ENCODE results near the gene HIPK2. TPM values are rescaled to one million over a fixed set of nuclear protein-coding genes. Genes with fewer than 3 reads are reported as not detected.

The HIPK2 gene
- total RNA-seq, 2 experiments from 2014 or later, result 17.3 to 17.6 TPM

DNA sequence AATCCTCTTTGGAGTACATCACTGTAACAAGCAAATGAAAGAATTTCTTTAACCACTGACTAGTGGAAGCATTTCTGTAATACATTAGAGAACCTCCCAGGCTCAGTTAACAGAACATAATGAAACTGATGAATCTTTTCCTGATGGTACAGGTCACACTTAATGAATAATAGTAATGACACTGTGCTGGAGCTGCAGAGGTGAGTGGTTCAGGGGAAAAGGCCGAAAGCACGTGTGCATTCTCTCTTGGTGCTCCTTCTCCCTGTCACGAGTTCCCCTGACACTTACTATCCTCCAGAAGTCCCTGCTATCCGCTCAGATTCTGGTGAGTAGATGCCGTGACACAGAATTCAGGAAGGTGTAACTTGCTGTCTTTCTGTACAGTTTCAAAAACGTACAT, 8.0 kb downstream of the HIPK2 start:
- Mint-ChIP-seq H3K4me1 (ENCODE audit: low read depth) (peaks cover 81% of the 10 kb centered on the region), H3K36me3 (ENCODE audit: low read depth) (peaks cover 10% of the 10 kb centered on the region), H3K4me3 (no peak overlapping the region), H3K9me3 (no peaks in the 10 kb centered on the region), H3K27me3 (no peaks in the 10 kb centered on the region), H3K27ac (peak overlapping the region; percentile 56)
- ATAC-seq (no peak), DNase-seq (no peak)
- CTCF ChIA-PET, result interaction anchor here (1.5 to 3.0 kb wide), 2 partner anchors 16 to 233 kb away, joined by 4 to 9 read pairs; no protein-coding TSS in a partner anchor
- TF ChIP-seq, protein P1, sequence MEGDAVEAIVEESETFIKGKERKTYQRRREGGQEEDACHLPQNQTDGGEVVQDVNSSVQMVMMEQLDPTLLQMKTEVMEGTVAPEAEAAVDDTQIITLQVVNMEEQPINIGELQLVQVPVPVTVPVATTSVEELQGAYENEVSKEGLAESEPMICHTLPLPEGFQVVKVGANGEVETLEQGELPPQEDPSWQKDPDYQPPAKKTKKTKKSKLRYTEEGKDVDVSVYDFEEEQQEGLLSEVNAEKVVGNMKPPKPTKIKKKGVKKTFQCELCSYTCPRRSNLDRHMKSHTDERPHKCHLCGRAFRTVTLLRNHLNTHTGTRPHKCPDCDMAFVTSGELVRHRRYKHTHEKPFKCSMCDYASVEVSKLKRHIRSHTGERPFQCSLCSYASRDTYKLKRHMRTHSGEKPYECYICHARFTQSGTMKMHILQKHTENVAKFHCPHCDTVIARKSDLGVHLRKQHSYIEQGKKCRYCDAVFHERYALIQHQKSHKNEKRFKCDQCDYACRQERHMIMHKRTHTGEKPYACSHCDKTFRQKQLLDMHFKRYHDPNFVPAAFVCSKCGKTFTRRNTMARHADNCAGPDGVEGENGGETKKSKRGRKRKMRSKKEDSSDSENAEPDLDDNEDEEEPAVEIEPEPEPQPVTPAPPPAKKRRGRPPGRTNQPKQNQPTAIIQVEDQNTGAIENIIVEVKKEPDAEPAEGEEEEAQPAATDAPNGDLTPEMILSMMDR (IDR thresholded peaks at IDR 0.05), result no peak
- POLR2A ChIA-PET, result no interaction called here
- intact Hi-C loops (cut with micrococcal nuclease), result loop anchor here (5.0 to 10.0 kb wide), 2 partner anchors 87 to 145 kb away; no protein-coding TSS in a partner anchor

DNA sequence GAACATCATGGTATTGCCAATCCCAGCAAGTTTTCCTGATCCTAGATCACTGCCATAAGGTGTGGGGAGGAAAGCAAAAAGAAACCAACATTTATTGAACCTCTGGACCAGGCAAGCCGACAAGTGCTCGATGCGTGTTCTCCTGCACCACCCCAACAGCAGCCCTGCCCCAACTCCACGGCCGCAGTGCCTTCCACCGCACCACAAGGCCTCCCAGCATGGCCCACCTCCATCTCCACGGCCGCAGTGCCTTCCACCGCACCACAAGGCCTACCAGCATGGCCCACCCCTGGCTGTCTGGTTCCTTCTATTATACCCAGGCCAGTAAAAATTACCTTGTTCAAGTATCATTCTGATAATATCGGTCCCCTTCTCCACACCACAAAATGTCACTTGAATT, 8.7 kb downstream of the HIPK2 start:
- ATAC-seq (no peak), DNase-seq (no peak)
- no peak overlapping the region for H3K4me3 Mint-ChIP-seq
- ChIA-PET POLR2A (interaction anchor here (1.1 to 1.2 kb wide), 2 partner anchors 18 to 85 kb away, joined by 3 to 5 read pairs; no protein-coding TSS in a partner anchor), CTCF (interaction anchor here (1.1 kb wide), 2 partner anchors 122 to 123 kb away, joined by 4 read pairs; no protein-coding TSS in a partner anchor)
- H3K9me3 Mint-ChIP-seq, result no peaks in the 10 kb centered on the region
- intact Hi-C loops (cut with micrococcal nuclease), result no loop called here
- H3K27ac Mint-ChIP-seq, result peak overlapping the region; percentile 92
- H3K36me3 Mint-ChIP-seq (ENCODE audit: low read depth), result peaks cover 13% of the 10 kb centered on the region
- TF ChIP-seq, protein P1 (IDR thresholded peaks at IDR 0.05), result no peak
- no peaks in the 10 kb centered on the region for H3K27me3 Mint-ChIP-seq
- H3K4me1 Mint-ChIP-seq (ENCODE audit: low read depth), result peaks cover 77% of the 10 kb centered on the region

DNA sequence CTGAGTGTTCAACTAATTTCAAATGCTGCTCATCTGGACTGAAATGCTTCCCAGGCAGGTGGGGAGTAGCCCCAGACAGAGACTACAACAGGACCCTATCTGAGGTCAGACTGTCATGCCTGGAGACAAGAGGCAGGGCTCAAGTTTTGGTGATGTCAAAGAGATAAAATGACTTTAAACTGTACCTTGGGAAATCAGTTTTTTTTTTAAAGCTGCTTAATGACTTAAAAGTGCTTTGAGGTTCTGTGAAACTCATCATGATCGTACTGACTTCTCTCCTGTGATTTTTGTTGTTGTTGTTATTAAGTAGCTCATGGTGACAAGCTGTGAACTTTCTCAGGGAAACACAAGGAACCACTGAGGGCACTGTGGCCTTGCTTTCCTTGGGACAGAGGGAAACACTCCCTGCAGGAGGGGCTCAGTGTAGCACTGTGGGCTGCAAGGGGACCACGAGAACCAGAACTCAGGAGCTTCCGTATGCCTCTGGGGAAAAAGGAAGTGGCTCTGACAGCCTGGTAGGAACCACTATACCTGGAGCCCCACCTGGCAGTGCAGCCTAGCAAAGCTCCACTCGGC, 9.5 kb downstream of the HIPK2 start:
- intact Hi-C loops (cut with micrococcal nuclease), result no loop called here
- no peaks in the 10 kb centered on the region for H3K27me3 Mint-ChIP-seq
- H3K4me1 Mint-ChIP-seq (ENCODE audit: low read depth), result peaks cover 75% of the 10 kb centered on the region
- POLR2A ChIA-PET, result interaction anchor here (1.1 to 1.3 kb wide), 4 partner anchors 11 to 95 kb away, joined by 3 to 5 read pairs (median 5); no protein-coding TSS in a partner anchor
- H3K4me3 Mint-ChIP-seq, result no peak overlapping the region
- CTCF ChIA-PET, result interaction anchor here (0.5 to 1.1 kb wide), 3 partner anchors 121 to 141 kb away, joined by 3 to 4 read pairs (median 4); no protein-coding TSS in a partner anchor
- peak overlapping the region; percentile 92 for H3K27ac Mint-ChIP-seq
- no peaks in the 10 kb centered on the region for H3K9me3 Mint-ChIP-seq
- no peak for DNase-seq
- ATAC-seq, result no peak
- peaks cover 13% of the 10 kb centered on the region for H3K36me3 Mint-ChIP-seq (ENCODE audit: low read depth)
- TF ChIP-seq, protein P1 (IDR thresholded peaks at IDR 0.05), result no peak

DNA sequence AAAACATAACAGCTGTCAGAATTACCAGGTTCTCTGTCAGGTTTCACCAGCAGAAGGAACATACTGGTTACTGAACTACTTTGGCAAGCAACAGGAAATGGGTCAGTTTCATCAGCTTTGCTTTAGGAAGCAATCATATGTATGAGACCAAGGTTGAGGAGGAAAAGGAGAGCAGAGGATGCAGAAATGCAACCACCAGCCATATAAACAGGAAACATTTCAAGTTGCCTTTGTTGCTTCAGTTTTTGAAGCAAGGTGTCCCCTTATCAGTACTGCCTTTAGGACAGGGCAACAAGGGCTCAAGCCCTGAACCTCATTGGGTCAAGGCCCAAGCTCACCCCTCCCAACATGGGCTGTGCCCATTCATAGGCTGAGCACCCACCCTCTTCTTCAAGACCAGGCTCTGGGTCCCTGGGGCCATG, 10.2 kb downstream of the HIPK2 start:
- TF ChIP-seq, protein P1 (IDR thresholded peaks at IDR 0.05), result no peak
- peak; percentile 16 for DNase-seq
- H3K27me3 Mint-ChIP-seq, result no peaks in the 10 kb centered on the region
- H3K4me1 Mint-ChIP-seq (ENCODE audit: low read depth), result peaks cover 74% of the 10 kb centered on the region
- peaks cover 13% of the 10 kb centered on the region for H3K36me3 Mint-ChIP-seq (ENCODE audit: low read depth)
- H3K9me3 Mint-ChIP-seq, result no peaks in the 10 kb centered on the region
- ChIA-PET CTCF (interaction anchor here (1.1 to 2.9 kb wide), 3 partner anchors 11 to 121 kb away, joined by 3 to 14 read pairs (median 4); no protein-coding TSS in a partner anchor), POLR2A (interaction anchor here (1.1 to 1.3 kb wide), 2 partner anchors 11 to 94 kb away, joined by 5 read pairs; no protein-coding TSS in a partner anchor)
- intact Hi-C loops (cut with micrococcal nuclease), result no loop called here
- peak; percentile 87 for ATAC-seq
- peak overlapping the region; percentile 92 for H3K27ac Mint-ChIP-seq
- H3K4me3 Mint-ChIP-seq, result no peak overlapping the region

DNA sequence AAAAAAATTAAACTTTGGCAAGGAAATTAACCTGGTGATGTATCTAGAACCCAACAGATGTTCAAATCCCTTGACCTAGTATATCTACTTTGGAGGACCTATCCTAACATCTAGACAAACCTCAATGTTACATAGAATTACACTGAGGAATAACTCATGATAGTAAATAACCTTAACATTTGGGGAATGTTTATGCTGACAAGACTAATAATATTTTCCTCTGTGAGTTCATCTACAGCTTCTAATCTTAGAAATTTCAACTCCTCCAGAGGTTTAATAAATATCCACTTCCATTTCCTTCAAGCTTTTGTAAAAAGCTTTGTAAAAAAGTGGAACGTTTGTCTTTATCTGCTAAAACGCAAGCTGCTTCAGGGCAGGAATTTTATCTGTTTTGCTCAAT, 12.7 kb downstream of the HIPK2 start:
- no peak for ATAC-seq
- H3K9me3 Mint-ChIP-seq, result no peaks in the 10 kb centered on the region
- H3K4me3 Mint-ChIP-seq, result no peak overlapping the region
- H3K27me3 Mint-ChIP-seq, result no peaks in the 10 kb centered on the region
- POLR2A ChIA-PET, result interaction anchor here (1.0 to 1.9 kb wide), 2 partner anchors 12 to 14 kb away, joined by 3 to 6 read pairs; partner anchors contain the start of gene HIPK2
- intact Hi-C loops (cut with micrococcal nuclease), result no loop called here
- H3K36me3 Mint-ChIP-seq (ENCODE audit: low read depth), result peaks cover 8% of the 10 kb centered on the region
- DNase-seq, result no peak
- TF ChIP-seq, protein P1 (IDR thresholded peaks at IDR 0.05), result no peak
- H3K4me1 Mint-ChIP-seq (ENCODE audit: low read depth), result peaks cover 68% of the 10 kb centered on the region
- H3K27ac Mint-ChIP-seq, result peak overlapping the region; percentile 6
- CTCF ChIA-PET, result interaction anchor here (1.4 to 2.9 kb wide), 2 partner anchors 12 to 119 kb away, joined by 3 to 14 read pairs; no protein-coding TSS in a partner anchor

Measured in activated CD8-positive, alpha-beta T cell treated with anti-CD3 and anti-CD28 coated beads for 36 hours (primary cell).